ENCODE results near the gene DCHS1.

The DCHS1 gene

DNA sequence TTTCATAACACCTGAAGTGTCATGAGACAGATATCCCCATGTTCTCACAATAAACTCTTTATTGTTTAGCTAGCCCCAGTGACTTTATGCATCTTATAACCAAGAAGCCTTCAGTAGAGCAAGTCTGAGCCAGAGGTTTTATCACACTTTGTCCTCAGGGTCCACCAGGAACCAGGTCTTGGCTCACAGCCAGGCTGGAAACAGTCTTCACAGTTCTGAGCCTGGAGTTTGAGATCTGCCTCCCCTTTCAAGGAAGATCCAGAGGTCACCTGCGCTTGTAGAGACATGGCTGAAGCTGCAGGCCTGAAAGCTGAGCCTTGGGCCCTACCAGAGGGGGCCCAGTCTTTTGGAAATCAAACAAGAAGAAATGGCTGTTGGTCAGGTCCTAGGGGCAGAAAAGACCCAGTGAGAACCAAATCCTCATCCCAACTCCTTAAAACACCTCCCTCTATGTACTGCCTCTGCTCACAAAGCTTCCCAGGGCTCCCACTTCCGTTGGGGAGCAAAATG is 55.7 kb downstream of the DCHS1 start:
- no peak overlapping the region for H3K4me3 ChIP-seq (ENCODE audit: low read length)
- no peak for DNase-seq (ENCODE audit: low read depth)
- no peak for TF ChIP-seq CTCF (IDR thresholded peaks at IDR 0.05; ENCODE audit: insufficient read depth, low read depth, low read length, missing control alignments)

DNA sequence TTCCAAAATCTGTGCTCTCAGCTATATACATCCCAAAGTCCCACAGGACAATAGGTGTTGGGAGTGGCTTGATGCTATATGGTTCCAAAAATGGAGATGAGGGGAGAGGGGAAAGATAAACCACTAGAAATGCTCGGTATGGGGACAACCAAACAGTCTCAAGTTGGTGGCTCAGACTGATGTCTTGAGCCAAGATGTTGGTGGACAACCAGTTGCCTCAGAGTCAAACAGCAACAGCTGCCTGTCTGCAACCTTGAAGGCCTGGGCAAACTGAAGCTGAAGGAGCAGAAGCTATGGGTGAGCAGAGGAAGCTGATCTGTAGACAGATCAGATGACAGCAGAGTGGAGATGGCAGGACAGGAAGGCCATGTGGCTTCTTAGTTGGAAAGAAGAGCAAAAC is 56.2 kb downstream of the DCHS1 start:
- DNase-seq (ENCODE audit: low read depth) = no peak
- H3K4me3 ChIP-seq (ENCODE audit: low read length) = no peak overlapping the region
- TF ChIP-seq CTCF (IDR thresholded peaks at IDR 0.05; ENCODE audit: insufficient read depth, low read depth, low read length, missing control alignments) = no peak

- TF ChIP-seq CTCF (IDR thresholded peaks at IDR 0.05; ENCODE audit: insufficient read depth, low read depth, low read length, missing control alignments) = no peak
- no peak overlapping the region for H3K4me3 ChIP-seq (ENCODE audit: low read length)
- peak; percentile 41 for DNase-seq (ENCODE audit: low read depth)
These were observed 57.1 kb downstream of the DCHS1 start for GRCh38 chr11:6598555-6598954.

DNA sequence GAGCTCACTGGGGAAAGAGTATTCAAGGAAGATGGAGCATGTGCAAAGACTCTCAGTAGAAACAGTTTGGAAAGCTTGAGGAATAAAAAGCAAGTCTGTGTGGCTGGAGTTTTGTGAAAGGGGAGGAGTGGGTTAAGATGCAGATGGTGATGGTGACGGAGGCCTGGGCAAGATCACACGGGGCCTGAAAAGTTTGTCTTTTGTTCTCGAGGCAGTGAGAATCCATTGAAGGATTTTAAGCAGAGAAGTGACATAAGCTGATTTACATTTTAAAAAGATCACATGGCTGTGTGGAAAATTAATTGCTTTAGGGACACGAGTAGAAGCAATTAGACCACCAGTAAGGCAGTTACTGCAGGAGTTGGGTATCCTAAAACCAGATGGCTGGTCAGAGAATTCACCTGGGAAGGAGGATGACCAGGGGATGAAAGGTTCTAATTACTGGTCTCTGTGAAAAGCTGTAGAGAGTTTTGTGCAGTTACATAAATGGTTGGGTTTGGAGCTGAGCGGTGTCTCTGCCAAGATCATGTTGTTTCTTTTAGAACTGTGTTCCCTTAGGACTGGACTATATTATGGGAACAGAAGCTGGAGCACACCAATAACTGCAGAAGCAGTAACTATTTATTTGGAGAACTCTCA is 59.3 kb downstream of the DCHS1 start:
- no peak overlapping the region for H3K4me3 ChIP-seq (ENCODE audit: low read length)
- no peak for TF ChIP-seq CTCF (IDR thresholded peaks at IDR 0.05; ENCODE audit: insufficient read depth, low read depth, low read length, missing control alignments)
- no peak for DNase-seq (ENCODE audit: low read depth)

DNA sequence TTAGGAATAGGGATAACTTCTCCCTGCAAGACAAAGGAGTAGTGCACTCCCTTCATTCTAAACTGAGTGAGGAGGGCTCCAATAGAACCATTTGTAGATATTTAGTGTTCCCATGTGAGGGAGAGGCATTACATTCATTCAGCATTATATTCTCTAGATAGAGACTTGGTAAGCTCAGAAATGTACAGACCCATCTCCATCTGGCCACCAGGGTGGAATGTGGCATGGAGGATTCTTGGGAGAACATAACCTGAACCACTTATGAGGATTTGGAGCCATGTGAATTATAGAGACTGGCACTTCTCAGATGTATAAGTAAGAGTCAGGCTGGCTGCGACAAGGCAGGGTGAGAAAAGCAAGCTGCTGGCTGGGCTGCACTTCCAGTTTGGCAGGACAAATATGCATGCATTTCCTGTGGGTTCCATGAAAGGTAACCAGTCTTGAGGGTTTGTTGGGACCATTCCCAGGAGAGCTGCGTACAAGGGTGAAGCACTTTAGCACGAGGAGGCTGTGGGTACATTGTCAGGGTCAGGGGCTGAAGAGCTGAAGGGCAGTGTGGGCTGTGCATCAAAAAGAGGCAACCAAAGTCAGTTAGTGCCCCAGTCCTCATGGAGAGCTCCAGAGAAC is 61.4 kb downstream of the DCHS1 start:
- no peak overlapping the region for H3K4me3 ChIP-seq (ENCODE audit: low read length)
- no peak for DNase-seq (ENCODE audit: low read depth)
- TF ChIP-seq CTCF (IDR thresholded peaks at IDR 0.05; ENCODE audit: insufficient read depth, low read depth, low read length, missing control alignments) = no peak

DNA sequence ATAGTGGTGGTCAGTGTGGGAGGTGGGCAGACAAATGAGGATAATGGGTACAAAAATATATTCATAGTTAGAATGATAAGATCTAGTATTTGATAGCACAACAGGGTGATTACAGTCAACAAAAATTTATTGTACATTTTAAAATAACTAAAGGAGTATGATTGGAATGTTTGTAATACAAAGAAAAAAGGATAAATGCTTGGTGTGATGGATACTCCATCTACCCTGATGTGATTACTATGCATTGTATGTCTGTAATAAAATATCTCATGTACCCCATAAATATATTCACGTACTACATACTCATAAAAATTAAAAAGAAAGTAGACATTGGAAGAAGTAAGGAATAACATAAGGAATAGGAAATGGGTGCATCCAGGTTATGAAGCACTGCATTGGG is 67.6 kb downstream of the DCHS1 start:
- H3K4me3 ChIP-seq (ENCODE audit: low read length) = no peak overlapping the region
- DNase-seq (ENCODE audit: low read depth) = no peak
- no peak for TF ChIP-seq CTCF (IDR thresholded peaks at IDR 0.05; ENCODE audit: insufficient read depth, low read depth, low read length, missing control alignments)

Data from epithelial cell of esophagus (primary cell).